Hepatocyte (in vitro differentiated cells): Measurements from ENCODE around the gene PKNOX1. TPM values are rescaled to one million over a fixed set of nuclear protein-coding genes. Genes with fewer than 3 reads are reported as not detected.
"Not testable (repeated sequence)": the region's sequence is repeated elsewhere in the genome, so short reads cannot be mapped to it uniquely, and the experiment has no call there.

Source experiments
- DNase-seq: peaks from one replicate; pipeline ENCODE4 v3.0.0-alpha.2; 2016; ENCODE audit warnings: low spot score
- H2AFZ ChIP-seq: fragments of 200-600 bp; sonication (generic); 2 replicates; pipeline ENCODE4 v1.6.0; 2016; ENCODE audit warnings: antibody characterized with exemption, mild to moderate bottlenecking
- H3K27ac ChIP-seq: fragments of 200-600 bp; sonication (generic); 2 replicates; pipeline ENCODE4 v1.5.1; 2016; ENCODE audit warnings: mild to moderate bottlenecking
- H3K27me3 ChIP-seq: fragments of 200-600 bp; sonication (generic); 2 replicates; pipeline ENCODE4 v1.6.1; 2016
- H3K36me3 ChIP-seq: fragments of 200-600 bp; sonication (generic); replicated peaks from 2 replicates; pipeline ENCODE4 v1.5.1; 2016; ENCODE audit warnings: low read depth; ENCODE audit not compliant: insufficient read depth
- H3K4me1 ChIP-seq: fragments of 200-600 bp; sonication (generic); 2 replicates; pipeline ENCODE4 v1.5.1; 2016; ENCODE audit warnings: mild to moderate bottlenecking, moderate library complexity; ENCODE audit not compliant: insufficient read depth
- H3K4me2 ChIP-seq: fragments of 200-600 bp; sonication (generic); 2 replicates; pipeline ENCODE4 v1.6.0; 2016
- H3K4me3 ChIP-seq: fragments of 200-600 bp; sonication (generic); 2 replicates; pipeline ENCODE4 v1.5.1; 2016; ENCODE audit warnings: mild to moderate bottlenecking
- H3K79me2 ChIP-seq: fragments of 200-600 bp; sonication (generic); 2 replicates; pipeline ENCODE4 v1.6.0; 2017; ENCODE audit warnings: mild to moderate bottlenecking
- H3K9me2 ChIP-seq: fragments of 200-600 bp; sonication (generic); replicated peaks from 2 replicates; pipeline ENCODE4 v1.6.0; 2017; ENCODE audit warnings: mild to moderate bottlenecking; ENCODE audit not compliant: insufficient read depth
- H3K9me3 ChIP-seq: fragments of 200-600 bp; sonication (generic); 2 replicates; pipeline ENCODE4 v1.5.1; 2016; ENCODE audit warnings: low read depth, mild to moderate bottlenecking
- H4K20me1 ChIP-seq: fragments of 200-600 bp; sonication (generic); 2 replicates; pipeline ENCODE4 v1.6.0; 2016; ENCODE audit warnings: mild to moderate bottlenecking; ENCODE audit not compliant: insufficient read depth, poor library complexity, severe bottlenecking
- CTCF ChIP-seq: fragments of 200-600 bp; sonication (generic); IDR thresholded peaks from 2 replicates; pipeline ENCODE4 v1.5.1; 2016; ENCODE audit warnings: antibody characterized with exemption, mild to moderate bottlenecking; ENCODE audit not compliant: poor library complexity
- EZH2 ChIP-seq: fragments of 200-600 bp; sonication (generic); IDR thresholded peaks from 2 replicates; pipeline ENCODE4 v1.6.1; 2016; ENCODE audit warnings: antibody characterized with exemption, mild to moderate bottlenecking, borderline replicate concordance
- EZH2phosphoT487 ChIP-seq: fragments of 200-600 bp; sonication (generic); IDR thresholded peaks from one replicate; pipeline ENCODE4 v1.6.1; 2018; ENCODE audit warnings: antibody characterized with exemption, mild to moderate bottlenecking, low read depth, moderate library complexity; ENCODE audit not compliant: unreplicated experiment, severe bottlenecking
- WGBS: methylation state at CpG from one replicate; pipeline ENCODE4 v1.1.6; 2016; ENCODE audit warnings: low lambda C conversion rate; ENCODE audit errors: missing lambda C conversion rate; 5-methylcytosine and 5-hydroxymethylcytosine counted together
- polyA plus RNA-seq: library from polyadenylated mRNA; unstranded; fragments of >200 nt; fragmentation: Nextera tagmentation; extraction: Ambion mirVana; gene quantifications from 2 replicates; pipeline ENCODE4 v1.2.1, GENCODE V29; 2016
- total RNA-seq: library from RNA; depleted of rRNA; stranded (reverse); fragments of >200 nt; gene quantifications from 2 replicates; pipeline ENCODE4 v1.2.3, GENCODE V29; 2014

Gene PKNOX1
- total and polyA plus RNA-seq, 2 experiments from 2014 or later, result 11.0 to 13.4 TPM

GRCh38 chr21:42983869-42984268, 9.5 kb downstream of the PKNOX1 start:
- peaks cover 8% of the 10 kb centered on the region for H4K20me1 ChIP-seq

GRCh38 chr21:42986125-42986783, 11.9 kb downstream of the PKNOX1 start:
- H2AFZ ChIP-seq, result no peak overlapping the region
- H3K27me3 ChIP-seq, result no peaks in the 10 kb centered on the region
- WGBS, result 92% methylated on average over 7 of the region's 7 CpGs
- TF ChIP-seq EZH2 (no peak), CTCF (no peak), EZH2phosphoT487 (no peak)
- H3K79me2 ChIP-seq, result peaks cover 74% of the 10 kb centered on the region
- no peak overlapping the region for H3K4me2 ChIP-seq
- no peaks in the 10 kb centered on the region for H3K36me3 ChIP-seq
- no peak overlapping the region for H3K4me3 ChIP-seq
- no peak overlapping the region for H3K27ac ChIP-seq
- peaks cover 3% of the 10 kb centered on the region for H4K20me1 ChIP-seq
- no peaks in the 10 kb centered on the region for H3K9me3 ChIP-seq
- no peaks in the 10 kb centered on the region for H3K9me2 ChIP-seq
- no peak for DNase-seq
- no peaks in the 10 kb centered on the region for H3K4me1 ChIP-seq

More at GRCh38 chr21:42983869-42984268, 9.5 kb downstream of the PKNOX1 start:
- WGBS, result 77% methylated on average over 5 of the region's 5 CpGs
- H3K9me3 ChIP-seq, result no peaks in the 10 kb centered on the region
- no peak for DNase-seq
- H3K4me2 ChIP-seq, result no peak overlapping the region
- H3K36me3 ChIP-seq, result no peaks in the 10 kb centered on the region
- TF ChIP-seq EZH2phosphoT487, result no peak
- TF ChIP-seq CTCF, result no peak
- TF ChIP-seq EZH2, result no peak
- no peaks in the 10 kb centered on the region for H3K27me3 ChIP-seq
- no peak overlapping the region for H3K27ac ChIP-seq
- H3K9me2 ChIP-seq, result no peaks in the 10 kb centered on the region
- H3K4me3 ChIP-seq, result no peak overlapping the region
- peaks cover 85% of the 10 kb centered on the region for H3K79me2 ChIP-seq
- no peak overlapping the region for H2AFZ ChIP-seq
- H3K4me1 ChIP-seq, result no peaks in the 10 kb centered on the region

GRCh38 chr21:42988236-42988965, 14.0 kb downstream of the PKNOX1 start:
- Histone ChIP-seq H3K4me1 (peaks cover 12% of the 10 kb centered on the region), H3K4me3 (no peak overlapping the region), H3K9me2 (no peaks in the 10 kb centered on the region), H3K79me2 (peaks cover 52% of the 10 kb centered on the region), H2AFZ (no peak overlapping the region), H3K36me3 (no peaks in the 10 kb centered on the region), H3K27ac (no peak overlapping the region), H3K4me2 (no peak overlapping the region), H4K20me1 (no peaks in the 10 kb centered on the region), H3K9me3 (no peaks in the 10 kb centered on the region), H3K27me3 (no peaks in the 10 kb centered on the region)
- TF ChIP-seq CTCF, result no peak
- no peak for TF ChIP-seq EZH2
- TF ChIP-seq EZH2phosphoT487, result no peak
- DNase-seq, result no peak
- 84% methylated on average over 12 of the region's 12 CpGs for WGBS

GRCh38 chr21:42989370-42989769, 15.0 kb downstream of the PKNOX1 start:
- WGBS, result 81% methylated on average over 9 of the region's 9 CpGs
- peaks cover 42% of the 10 kb centered on the region for H3K79me2 ChIP-seq
- not testable (repeated sequence) for H3K27ac ChIP-seq

More at GRCh38 chr21:42989370-42989769, 15.0 kb downstream of the PKNOX1 start:
- not testable (repeated sequence) for H3K9me2 ChIP-seq, H4K20me1 ChIP-seq, H3K9me3 ChIP-seq, H3K36me3 ChIP-seq, H3K27me3 ChIP-seq, H3K4me3 ChIP-seq, DNase-seq, H2AFZ ChIP-seq, H3K4me2 ChIP-seq
- H3K4me1 ChIP-seq, result peaks cover 12% of the 10 kb centered on the region
